Peyer's patch (tissue), 4 donors: ENCODE measurements around the gene QPRT. TPM values are rescaled to one million over a fixed set of nuclear protein-coding genes. Genes with fewer than 3 reads are reported as not detected.
"Not testable (repeated sequence)": the region's sequence is repeated elsewhere in the genome, so short reads cannot be mapped to it uniquely, and the experiment has no call there.

Experiments
- DNase-seq, 3 donors: peaks; one replicate each; pipeline ENCODE4 v3.0.0-alpha.2; 2017 to 2019
- H3K27ac ChIP-seq, 4 donors: fragments of 200-600 bp; sonication (generic); one replicate each; pipeline ENCODE4 v1.5.1; 2016 to 2019
- H3K27me3 ChIP-seq, 2 donors: fragments of 200-600 bp; sonication (generic); one replicate each; pipeline ENCODE4 v1.5.1; 2019
- H3K36me3 ChIP-seq, 3 donors: fragments of 200-600 bp; sonication (generic); one replicate each; pipeline ENCODE4 v1.5.1; 2016 to 2019
- H3K4me1 ChIP-seq, 4 donors: fragments of 200-600 bp; sonication (generic); one replicate each; pipeline ENCODE4 v1.5.1; 2016 to 2019
- H3K4me3 ChIP-seq, 4 donors: fragments of 200-600 bp; sonication (generic); 1 replicate in 3 of 4; 2 replicates in 1 of 4; pipeline ENCODE4 v1.5.1; 2016 to 2019; ENCODE audit warnings: mild to moderate bottlenecking in 1 of 4
- H3K9me3 ChIP-seq, 4 donors: fragments of 200-600 bp; sonication (generic); one replicate each; pipeline ENCODE4 v1.5.1; 2016 to 2019; ENCODE audit warnings: mild to moderate bottlenecking in 1 of 4
- POLR2A ChIP-seq, 2 donors: fragments of 450-650 bp; IDR thresholded peaks; one replicate each; pipeline ENCODE4 v1.5.1; 2017; ENCODE audit warnings: antibody characterized with exemption in 2 of 2, mild to moderate bottlenecking in 2 of 2, moderate library complexity in 2 of 2
- total RNA-seq, 4 donors: library from RNA; depleted of rRNA; stranded (reverse); fragments of >200 nt; gene quantifications; one replicate each; pipeline ENCODE4 v1.1.0, GENCODE V29; 2016
- TF ChIP-seq, protein P1 (sequence below), 6 experiments: fragments of 450-650 bp in 4 of 6; fragments of 200-600 bp in 2 of 6; sonication (generic) in 1 of 6; IDR thresholded peaks; one replicate each; pipeline ENCODE4 v1.5.1; 2017 to 2019; ENCODE audit warnings: antibody characterized with exemption in 6 of 6, mild to moderate bottlenecking in 3 of 6, moderate library complexity in 1 of 6

QPRT gene
- total RNA-seq: 10 to 100 TPM; 40.4 to 96.3 (median 47.4) TPM

DNA sequence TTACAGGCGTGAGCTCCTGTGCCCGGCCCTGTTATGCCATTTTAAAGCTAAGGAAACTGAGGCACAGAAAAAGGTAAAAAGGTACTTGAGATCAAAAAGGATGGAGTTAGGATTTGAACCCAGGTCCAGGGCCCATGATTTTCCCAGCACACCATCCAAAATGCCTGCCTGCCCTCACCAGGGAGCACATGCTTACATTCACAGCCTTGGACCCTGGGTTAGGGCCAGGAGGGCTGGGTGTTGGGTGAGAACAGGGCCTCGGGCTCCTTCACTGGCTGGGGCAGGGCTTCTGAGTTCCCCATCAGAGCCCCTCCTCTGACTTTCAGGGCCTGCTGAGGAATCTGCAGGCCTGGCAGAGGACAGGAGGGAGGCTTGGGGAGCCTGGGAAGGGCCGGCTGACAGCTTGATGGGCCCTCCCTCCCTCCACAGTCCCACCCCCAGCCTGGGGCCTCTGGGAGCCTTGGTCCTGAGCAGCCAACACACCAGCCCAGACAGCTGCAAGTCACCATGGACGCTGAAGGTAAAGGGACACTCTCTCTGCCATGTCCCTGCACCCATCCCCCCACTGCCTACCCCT lies at the start of gene QPRT:
QPRT (plus strand) TSS at position 490 of the 577 bp plus-strand sequence; CDS start at position 508, 18 bp downstream.
- TF ChIP-seq POLR2A (IDR thresholded peaks at IDR 0.05): no peak
- TF ChIP-seq, protein P1, sequence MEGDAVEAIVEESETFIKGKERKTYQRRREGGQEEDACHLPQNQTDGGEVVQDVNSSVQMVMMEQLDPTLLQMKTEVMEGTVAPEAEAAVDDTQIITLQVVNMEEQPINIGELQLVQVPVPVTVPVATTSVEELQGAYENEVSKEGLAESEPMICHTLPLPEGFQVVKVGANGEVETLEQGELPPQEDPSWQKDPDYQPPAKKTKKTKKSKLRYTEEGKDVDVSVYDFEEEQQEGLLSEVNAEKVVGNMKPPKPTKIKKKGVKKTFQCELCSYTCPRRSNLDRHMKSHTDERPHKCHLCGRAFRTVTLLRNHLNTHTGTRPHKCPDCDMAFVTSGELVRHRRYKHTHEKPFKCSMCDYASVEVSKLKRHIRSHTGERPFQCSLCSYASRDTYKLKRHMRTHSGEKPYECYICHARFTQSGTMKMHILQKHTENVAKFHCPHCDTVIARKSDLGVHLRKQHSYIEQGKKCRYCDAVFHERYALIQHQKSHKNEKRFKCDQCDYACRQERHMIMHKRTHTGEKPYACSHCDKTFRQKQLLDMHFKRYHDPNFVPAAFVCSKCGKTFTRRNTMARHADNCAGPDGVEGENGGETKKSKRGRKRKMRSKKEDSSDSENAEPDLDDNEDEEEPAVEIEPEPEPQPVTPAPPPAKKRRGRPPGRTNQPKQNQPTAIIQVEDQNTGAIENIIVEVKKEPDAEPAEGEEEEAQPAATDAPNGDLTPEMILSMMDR (IDR thresholded peaks at IDR 0.05): no peak
- peak in 2 of 3 donors; percentile 62 to 77 for DNase-seq
- H3K4me3 ChIP-seq: peak within 1 kb of the TSS; percentile 12 to 61 (median 39)

DNA sequence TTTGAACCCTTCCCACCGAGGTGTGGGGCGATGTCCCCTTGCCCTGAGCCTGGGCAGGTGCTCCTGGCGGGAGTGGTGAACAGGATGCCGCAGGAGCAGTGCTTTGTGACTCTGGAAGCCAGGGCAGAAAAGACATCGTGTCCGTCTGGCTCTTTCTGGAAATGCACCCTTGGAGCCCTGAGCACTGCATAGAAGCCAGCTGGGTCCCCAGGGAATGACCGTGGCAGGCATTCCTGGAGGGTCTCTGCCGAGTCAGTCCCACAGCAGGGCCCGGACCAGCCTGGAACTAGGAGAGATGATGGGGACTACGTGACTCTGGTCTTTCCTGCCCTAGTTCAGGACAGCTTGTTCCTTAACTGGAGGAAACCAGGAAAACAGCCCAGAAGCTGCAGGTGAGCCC lies 49.7 kb upstream of the QPRT start:
- not testable (repeated sequence) for H3K9me3 ChIP-seq

More for the DNA sequence above, at the start of gene QPRT:
- peaks cover 0 to 21% (median 0%) of the 10 kb centered on the region in 4 donors for H3K4me1 ChIP-seq
- H3K27ac ChIP-seq: peak within 1 kb of the TSS; percentile 61 to 86 (median 72)
- H3K9me3 ChIP-seq: no peaks in the 10 kb centered on the region
- no peaks in the 10 kb centered on the region for H3K27me3 ChIP-seq
- no peaks in the 10 kb centered on the region for H3K36me3 ChIP-seq

DNA sequence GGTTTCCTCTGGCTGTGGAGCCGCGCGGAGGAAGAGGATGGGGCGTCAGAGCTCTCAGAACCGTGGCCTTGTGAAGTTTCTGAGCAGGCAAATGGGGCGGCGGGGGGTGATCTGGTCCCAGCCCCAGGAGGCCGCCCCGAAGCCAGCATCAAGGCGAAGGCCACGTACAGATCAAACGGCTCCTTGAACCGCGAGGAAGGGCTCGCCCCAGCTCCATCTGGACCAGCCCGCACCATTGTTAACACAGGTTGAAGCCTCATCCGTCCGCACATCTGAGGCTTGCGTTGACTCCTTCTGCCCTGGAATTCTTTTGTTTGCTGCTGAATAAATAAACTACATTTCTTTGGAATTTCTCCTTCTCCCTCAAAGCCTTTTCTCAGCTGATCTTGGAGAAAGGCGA lies 47.3 kb upstream of the QPRT start:
- not testable (repeated sequence) for H3K4me1 ChIP-seq

More for the DNA sequence above, 49.7 kb upstream of the QPRT start:
- not testable (repeated sequence) for H3K36me3 ChIP-seq, H3K27me3 ChIP-seq, H3K4me1 ChIP-seq, H3K27ac ChIP-seq, H3K4me3 ChIP-seq, DNase-seq

DNA sequence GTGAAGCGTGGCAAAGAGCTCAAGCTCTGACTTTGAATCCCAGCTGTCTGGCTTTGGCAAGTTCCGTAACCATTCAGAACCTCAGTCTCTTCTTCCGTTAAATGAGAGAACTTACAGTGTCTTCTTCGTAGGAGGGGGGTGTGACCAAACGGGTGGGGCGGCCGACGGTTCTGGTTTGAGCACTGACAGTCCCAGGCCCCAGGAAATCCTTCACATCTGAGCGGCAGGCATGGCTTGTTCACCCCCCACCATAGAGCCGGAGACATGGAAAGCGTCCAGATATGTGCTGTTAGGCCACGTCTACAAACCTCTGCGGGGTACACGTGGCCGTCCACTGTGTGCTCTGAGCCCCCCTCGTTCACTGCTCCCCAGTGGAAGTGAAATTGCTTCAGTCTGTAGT lies 43.1 kb upstream of the QPRT start:
- not testable (repeated sequence) for H3K36me3 ChIP-seq, H3K27ac ChIP-seq, DNase-seq, H3K4me3 ChIP-seq, H3K4me1 ChIP-seq, H3K27me3 ChIP-seq, H3K9me3 ChIP-seq

More for the DNA sequence above, 47.3 kb upstream of the QPRT start:
- not testable (repeated sequence) for H3K27ac ChIP-seq, H3K36me3 ChIP-seq, H3K27me3 ChIP-seq, H3K9me3 ChIP-seq, DNase-seq, H3K4me3 ChIP-seq

DNA sequence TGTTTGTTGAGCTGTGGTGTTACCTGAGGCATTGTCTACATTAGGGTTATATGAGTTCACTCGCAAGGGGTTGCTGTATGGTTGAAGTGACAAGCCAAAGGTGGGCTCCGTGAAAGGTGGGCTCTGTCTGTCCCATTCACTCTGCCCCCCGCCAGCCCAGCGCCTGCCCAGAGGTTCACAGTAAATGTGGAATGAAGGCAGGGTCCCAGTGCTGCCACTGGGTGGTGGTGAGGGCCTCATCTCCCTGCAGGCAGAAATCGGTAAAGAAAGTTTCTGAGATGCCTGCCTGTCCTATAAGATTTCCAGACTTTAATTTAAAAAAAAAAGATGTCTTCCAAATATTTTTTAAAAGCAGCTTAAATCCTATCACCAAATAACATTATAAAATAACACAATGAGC lies 42.6 kb upstream of the QPRT start:
- H3K36me3 ChIP-seq, H3K4me1 ChIP-seq: not testable (repeated sequence)

DNA sequence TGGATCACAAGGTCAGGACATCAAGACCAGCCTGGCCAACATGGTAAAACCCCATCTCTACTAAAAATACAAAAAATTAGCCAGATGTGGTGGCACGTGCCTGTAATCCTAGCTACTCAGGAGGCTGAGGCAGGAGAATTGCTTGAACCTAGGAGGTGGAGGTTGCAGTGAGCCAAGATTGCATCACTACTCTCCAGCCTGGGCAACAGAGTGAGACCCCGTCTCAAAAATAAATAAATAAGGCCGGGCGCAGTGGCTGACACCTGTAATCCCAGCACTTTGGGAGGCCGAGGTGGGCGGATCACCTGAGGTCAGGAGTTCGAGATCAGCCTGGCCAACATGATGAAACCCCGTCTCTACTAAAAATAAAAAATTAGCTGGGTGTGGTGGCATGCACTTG lies 40.2 kb upstream of the QPRT start:
- H3K4me1 ChIP-seq, H3K36me3 ChIP-seq, H3K27me3 ChIP-seq, H3K4me3 ChIP-seq, DNase-seq, H3K9me3 ChIP-seq, H3K27ac ChIP-seq: not testable (repeated sequence)

More for the DNA sequence above, 42.6 kb upstream of the QPRT start:
- H3K27ac ChIP-seq, H3K9me3 ChIP-seq, H3K4me3 ChIP-seq, H3K27me3 ChIP-seq, DNase-seq: not testable (repeated sequence)

DNA sequence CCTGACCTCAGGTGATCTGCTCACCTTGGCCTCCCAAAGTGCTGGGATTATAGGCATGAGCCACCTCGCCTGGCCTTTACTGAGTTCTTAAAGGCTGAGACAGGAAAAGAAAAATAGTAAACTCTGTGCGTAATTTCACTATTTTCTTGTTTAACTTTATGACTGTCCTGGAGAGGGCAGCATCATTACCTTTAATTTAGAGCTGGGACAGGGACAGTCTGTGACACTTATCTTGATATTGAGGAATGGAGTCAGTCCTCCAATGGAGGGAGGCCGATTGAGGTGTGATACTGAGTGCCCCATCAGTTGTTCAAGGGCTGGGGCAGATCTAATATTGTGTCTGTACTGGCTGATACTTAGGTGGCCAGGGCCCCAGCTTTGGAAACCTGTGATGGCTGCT lies 37.4 kb upstream of the QPRT start:
- Histone ChIP-seq H3K27ac (no peak overlapping the region), H3K9me3 (no peaks in the 10 kb centered on the region), H3K4me1 (peaks cover 0 to 10% (median 0%) of the 10 kb centered on the region in 4 donors), H3K36me3 (no peaks in the 10 kb centered on the region), H3K4me3 (no peak overlapping the region), H3K27me3 (no peaks in the 10 kb centered on the region)
- DNase-seq: no peak
- TF ChIP-seq POLR2A (IDR thresholded peaks at IDR 0.05): no peak
- TF ChIP-seq, protein P1 (IDR thresholded peaks at IDR 0.05): peak in 4 of 6 experiments; percentile 8 to 22 (median 16)

DNA sequence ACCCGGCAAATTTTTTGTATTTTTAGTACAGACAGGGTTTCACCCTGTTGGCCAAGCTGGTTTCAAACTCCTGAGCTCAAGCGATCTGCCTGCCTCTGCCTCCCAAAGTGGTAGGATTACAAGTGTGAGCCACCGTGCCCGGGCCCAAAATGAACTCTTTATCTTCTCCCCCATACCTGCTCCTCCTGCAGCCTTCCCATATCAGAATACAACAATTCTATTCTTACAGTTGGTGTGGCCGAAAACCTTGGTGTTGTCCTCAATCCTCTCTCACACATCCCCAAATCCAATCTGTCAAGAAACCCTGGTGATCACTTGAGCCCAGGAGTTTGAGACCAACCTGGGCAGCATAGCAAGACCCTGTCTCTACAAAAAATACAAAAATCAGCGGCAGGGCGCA lies 35.4 kb upstream of the QPRT start:
- Histone ChIP-seq H3K27ac (no peak overlapping the region), H3K9me3 (no peaks in the 10 kb centered on the region), H3K27me3 (no peaks in the 10 kb centered on the region), H3K4me1 (peaks cover 0 to 10% (median 0%) of the 10 kb centered on the region in 4 donors), H3K36me3 (no peaks in the 10 kb centered on the region), H3K4me3 (no peak overlapping the region)
- no peak for DNase-seq
- TF ChIP-seq, protein P1 (IDR thresholded peaks at IDR 0.05): no peak
- no peak for TF ChIP-seq POLR2A (IDR thresholded peaks at IDR 0.05)
